Measurements from ENCODE around the gene FOXN3. TPM values are rescaled to one million over a fixed set of nuclear protein-coding genes. Genes with fewer than 3 reads are reported as not detected.

The FOXN3 gene
- polyA plus RNA-seq, 1 donor (not counting 4 experiments of a cell fraction or from before 2014, with no cell fraction given): 10.2 TPM

DNA sequence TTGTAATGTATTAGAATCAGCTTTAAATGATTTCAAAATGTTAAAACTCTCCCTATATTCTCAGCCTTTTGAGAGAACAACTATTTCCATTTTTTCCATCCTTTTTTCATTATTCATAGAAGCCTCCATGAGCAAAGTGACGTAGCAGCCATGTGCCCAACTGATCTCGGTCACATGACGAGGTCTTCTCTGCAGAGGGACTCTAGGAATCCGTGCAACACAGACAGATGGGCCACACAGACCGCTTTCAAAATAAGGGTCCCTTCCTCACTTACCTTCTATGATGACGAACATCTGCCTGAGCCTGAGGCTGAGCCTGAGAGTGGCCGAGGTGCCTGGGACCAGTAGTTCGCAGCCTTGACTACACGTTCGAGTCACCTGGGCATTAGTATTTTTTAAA, 293.8 kb downstream of the FOXN3 start:
- no peak overlapping the region for H3K27ac ChIP-seq (ENCODE audit: control insufficient read depth, insufficient read depth, low read length)
- FAIRE-seq (no peak), DNase-seq (ENCODE audit: low read depth, low spot score) (no peak)
- no peaks in the 10 kb centered on the region for H3K4me1 ChIP-seq (ENCODE audit: control insufficient read depth, extremely low read depth, insufficient read depth, low read length)
- H2AFZ ChIP-seq (ENCODE audit: control insufficient read depth, low read length): no peak overlapping the region
- H3K9ac ChIP-seq (ENCODE audit: control insufficient read depth, extremely low read depth, insufficient read depth, low read length): no peak overlapping the region
- H3K27me3 ChIP-seq (ENCODE audit: control insufficient read depth, extremely low read depth, insufficient read depth, low read length): peaks cover 17% of the 10 kb centered on the region
- no peaks in the 10 kb centered on the region for H3K9me3 ChIP-seq (ENCODE audit: control insufficient read depth, low read depth, low read length)
- H4K20me1 ChIP-seq (ENCODE audit: control insufficient read depth, extremely low read depth, insufficient read depth, low read length): no peaks in the 10 kb centered on the region
- H3K9me1 ChIP-seq (ENCODE audit: control insufficient read depth, extremely low read depth, insufficient read depth, low read length): no peaks in the 10 kb centered on the region
- no peaks in the 10 kb centered on the region for H3K36me3 ChIP-seq (ENCODE audit: control insufficient read depth in 2 of 2, extremely low read depth in 1 of 2, insufficient read depth in 2 of 2, low read length in 2 of 2)
- H3K79me2 ChIP-seq (ENCODE audit: control insufficient read depth, insufficient read depth, low read length): no peaks in the 10 kb centered on the region
- no peak for TF ChIP-seq CTCF (optimal IDR thresholded peaks at IDR 0.05 in 1 of 3, IDR thresholded peaks at IDR 0.05 in 1 of 3, conservative IDR thresholded peaks at IDR 0.05 in 1 of 3; ENCODE audit: extremely low read depth in 1 of 3, insufficient read depth in 2 of 3, low read length in 3 of 3)
- no peak overlapping the region for H3K4me2 ChIP-seq (ENCODE audit: control insufficient read depth, extremely low read depth, insufficient read depth, low read depth, low read length)
- no peak overlapping the region for H3K4me3 ChIP-seq (ENCODE audit: control insufficient read depth in 2 of 3, extremely low read depth in 1 of 3, insufficient read depth in 2 of 3, low read depth in 1 of 3, low read length in 3 of 3)
- dilution Hi-C loops (cut with MboI; ENCODE audit: extremely low pct_ligation_motif_present, low sequenced_read_pairs): loop anchor here (5.0 kb wide), 1 partner anchor 36 kb away; no protein-coding TSS in a partner anchor

- no peaks in the 10 kb centered on the region for H3K9me3 ChIP-seq (ENCODE audit: control insufficient read depth, low read depth, low read length)
- no peak overlapping the region for H3K4me2 ChIP-seq (ENCODE audit: control insufficient read depth, extremely low read depth, insufficient read depth, low read depth, low read length)
- no peaks in the 10 kb centered on the region for H4K20me1 ChIP-seq (ENCODE audit: control insufficient read depth, extremely low read depth, insufficient read depth, low read length)
- TF ChIP-seq CTCF (optimal IDR thresholded peaks at IDR 0.05 in 1 of 3, IDR thresholded peaks at IDR 0.05 in 1 of 3, conservative IDR thresholded peaks at IDR 0.05 in 1 of 3; ENCODE audit: extremely low read depth in 1 of 3, insufficient read depth in 2 of 3, low read length in 3 of 3): no peak
- no peak for TF ChIP-seq EZH2 (IDR thresholded peaks at IDR 0.05; ENCODE audit: low read length)
- dilution Hi-C loops (cut with MboI; ENCODE audit: extremely low pct_ligation_motif_present, low sequenced_read_pairs): loop anchor here (5.0 kb wide), 1 partner anchor 35 kb away; no protein-coding TSS in a partner anchor
- no peaks in the 10 kb centered on the region for H3K4me1 ChIP-seq (ENCODE audit: control insufficient read depth, extremely low read depth, insufficient read depth, low read length)
- H3K79me2 ChIP-seq (ENCODE audit: control insufficient read depth, insufficient read depth, low read length): no peaks in the 10 kb centered on the region
- FAIRE-seq (no peak), DNase-seq (ENCODE audit: low read depth, low spot score) (no peak)
- peaks cover 17% of the 10 kb centered on the region for H3K27me3 ChIP-seq (ENCODE audit: control insufficient read depth, extremely low read depth, insufficient read depth, low read length)
- no peak overlapping the region for H3K9ac ChIP-seq (ENCODE audit: control insufficient read depth, extremely low read depth, insufficient read depth, low read length)
- H2AFZ ChIP-seq (ENCODE audit: control insufficient read depth, low read length): no peak overlapping the region
- H3K4me3 ChIP-seq (ENCODE audit: control insufficient read depth in 2 of 3, extremely low read depth in 1 of 3, insufficient read depth in 2 of 3, low read depth in 1 of 3, low read length in 3 of 3): no peak overlapping the region
- H3K27ac ChIP-seq (ENCODE audit: control insufficient read depth, insufficient read depth, low read length): no peak overlapping the region
- no peaks in the 10 kb centered on the region for H3K36me3 ChIP-seq (ENCODE audit: control insufficient read depth in 2 of 2, extremely low read depth in 1 of 2, insufficient read depth in 2 of 2, low read length in 2 of 2)
- H3K9me1 ChIP-seq (ENCODE audit: control insufficient read depth, extremely low read depth, insufficient read depth, low read length): no peaks in the 10 kb centered on the region
Observed at GRCh38 chr14:89121968-89122620, 294.9 kb downstream of the FOXN3 start.
